ENCODE results near the gene TCF4. TPM values are rescaled to one million over a fixed set of nuclear protein-coding genes. Genes with fewer than 3 reads are reported as not detected.

TCF4 gene
- total RNA-seq, 1 donor from 2014 or later, result 175 TPM

GRCh38 chr18:55555395-55556027 lies 32.5 kb downstream of the TCF4 start:
- no peaks in the 10 kb centered on the region for H3K9me3 Mint-ChIP-seq (ENCODE audit: unreplicated experiment)
- TF ChIP-seq CTCF (IDR thresholded peaks at IDR 0.05; ENCODE audit: unreplicated experiment), result no peak
- H3K27me3 Mint-ChIP-seq (ENCODE audit: unreplicated experiment), result peaks cover 1% of the 10 kb centered on the region
- peaks cover 7% of the 10 kb centered on the region for H3K36me3 Mint-ChIP-seq (ENCODE audit: low read depth, unreplicated experiment)
- no peak overlapping the region for H3K4me3 Mint-ChIP-seq (ENCODE audit: unreplicated experiment)
- no peak overlapping the region for H3K27ac Mint-ChIP-seq (ENCODE audit: unreplicated experiment)
- no peak for DNase-seq (ENCODE audit: low spot score)
- peaks cover 5% of the 10 kb centered on the region for H3K4me1 Mint-ChIP-seq (ENCODE audit: unreplicated experiment)

- no peak overlapping the region for H3K4me3 Mint-ChIP-seq (ENCODE audit: unreplicated experiment)
- H3K27ac Mint-ChIP-seq (ENCODE audit: unreplicated experiment), result no peak overlapping the region
- peaks cover 1% of the 10 kb centered on the region for H3K27me3 Mint-ChIP-seq (ENCODE audit: unreplicated experiment)
- no peak for DNase-seq (ENCODE audit: low spot score)
- H3K9me3 Mint-ChIP-seq (ENCODE audit: unreplicated experiment), result no peaks in the 10 kb centered on the region
- H3K36me3 Mint-ChIP-seq (ENCODE audit: low read depth, unreplicated experiment), result peaks cover 7% of the 10 kb centered on the region
- peaks cover 7% of the 10 kb centered on the region for H3K4me1 Mint-ChIP-seq (ENCODE audit: unreplicated experiment)
- no peak for TF ChIP-seq CTCF (IDR thresholded peaks at IDR 0.05; ENCODE audit: unreplicated experiment)
These were observed 35.3 kb downstream of the TCF4 start for GRCh38 chr18:55552526-55553189.

GRCh38 chr18:55551227-55551626 lies 36.8 kb downstream of the TCF4 start:
- peak overlapping the region; percentile 12 for H3K27ac Mint-ChIP-seq (ENCODE audit: unreplicated experiment)
- H3K4me3 Mint-ChIP-seq (ENCODE audit: unreplicated experiment), result no peak overlapping the region
- H3K36me3 Mint-ChIP-seq (ENCODE audit: low read depth, unreplicated experiment), result peaks cover 7% of the 10 kb centered on the region
- TF ChIP-seq CTCF (IDR thresholded peaks at IDR 0.05; ENCODE audit: unreplicated experiment), result no peak
- no peaks in the 10 kb centered on the region for H3K27me3 Mint-ChIP-seq (ENCODE audit: unreplicated experiment)
- no peak for DNase-seq (ENCODE audit: low spot score)
- peaks cover 12% of the 10 kb centered on the region for H3K4me1 Mint-ChIP-seq (ENCODE audit: unreplicated experiment)
- no peaks in the 10 kb centered on the region for H3K9me3 Mint-ChIP-seq (ENCODE audit: unreplicated experiment)

GRCh38 chr18:55550471-55550870 lies 37.5 kb downstream of the TCF4 start:
- H3K4me1 Mint-ChIP-seq (ENCODE audit: unreplicated experiment), result peaks cover 12% of the 10 kb centered on the region
- H3K27me3 Mint-ChIP-seq (ENCODE audit: unreplicated experiment), result no peaks in the 10 kb centered on the region
- no peak for TF ChIP-seq CTCF (IDR thresholded peaks at IDR 0.05; ENCODE audit: unreplicated experiment)
- H3K4me3 Mint-ChIP-seq (ENCODE audit: unreplicated experiment), result peak overlapping the region; percentile 8
- H3K9me3 Mint-ChIP-seq (ENCODE audit: unreplicated experiment), result no peaks in the 10 kb centered on the region
- DNase-seq (ENCODE audit: low spot score), result no peak
- no peak overlapping the region for H3K27ac Mint-ChIP-seq (ENCODE audit: unreplicated experiment)
- H3K36me3 Mint-ChIP-seq (ENCODE audit: low read depth, unreplicated experiment), result peaks cover 7% of the 10 kb centered on the region

GRCh38 chr18:55549474-55550104 lies 38.4 kb downstream of the TCF4 start:
- Mint-ChIP-seq H3K27me3 (ENCODE audit: unreplicated experiment) (no peaks in the 10 kb centered on the region), H3K9me3 (ENCODE audit: unreplicated experiment) (no peaks in the 10 kb centered on the region), H3K4me3 (ENCODE audit: unreplicated experiment) (no peak overlapping the region), H3K4me1 (ENCODE audit: unreplicated experiment) (peaks cover 12% of the 10 kb centered on the region), H3K27ac (ENCODE audit: unreplicated experiment) (no peak overlapping the region), H3K36me3 (ENCODE audit: low read depth, unreplicated experiment) (peaks cover 7% of the 10 kb centered on the region)
- DNase-seq (ENCODE audit: low spot score), result no peak
- no peak for TF ChIP-seq CTCF (IDR thresholded peaks at IDR 0.05; ENCODE audit: unreplicated experiment)

Data from endothelial cell (in vitro differentiated cells).